Transverse colon (tissue), 4 donors: Measurements from ENCODE around the gene RBSN.

Experiments
- CTCF ChIP-seq, 5 experiments: fragments of 200-600 bp in 3 of 5; fragments of 450-650 bp in 2 of 5; sonication (generic) in 3 of 5; IDR thresholded peaks; 1 replicate in 2 of 5; 2 replicates in 3 of 5; pipeline ENCODE4 v1.5.1; 2016 to 2017; ENCODE audit warnings: antibody characterized with exemption in 5 of 5, inconsistent platforms in 3 of 5, mild to moderate bottlenecking in 2 of 5, moderate library complexity in 1 of 5
- EP300 ChIP-seq: sonication (generic); formaldehyde crosslinking; IDR thresholded peaks from one replicate; pipeline ENCODE4 v1.6.1; 2017; ENCODE audit warnings: antibody characterized with exemption, low read depth
- POLR2A ChIP-seq: fragments of 450-650 bp; IDR thresholded peaks from one replicate; pipeline ENCODE4 v1.6.1; 2016; ENCODE audit warnings: antibody characterized with exemption, mild to moderate bottlenecking, moderate library complexity
- POLR2AphosphoS5 ChIP-seq, 3 donors: sonication (generic); formaldehyde crosslinking; IDR thresholded peaks; one replicate each; pipeline ENCODE4 v1.6.1; 2016; ENCODE audit warnings: antibody characterized with exemption in 3 of 3

DNA sequence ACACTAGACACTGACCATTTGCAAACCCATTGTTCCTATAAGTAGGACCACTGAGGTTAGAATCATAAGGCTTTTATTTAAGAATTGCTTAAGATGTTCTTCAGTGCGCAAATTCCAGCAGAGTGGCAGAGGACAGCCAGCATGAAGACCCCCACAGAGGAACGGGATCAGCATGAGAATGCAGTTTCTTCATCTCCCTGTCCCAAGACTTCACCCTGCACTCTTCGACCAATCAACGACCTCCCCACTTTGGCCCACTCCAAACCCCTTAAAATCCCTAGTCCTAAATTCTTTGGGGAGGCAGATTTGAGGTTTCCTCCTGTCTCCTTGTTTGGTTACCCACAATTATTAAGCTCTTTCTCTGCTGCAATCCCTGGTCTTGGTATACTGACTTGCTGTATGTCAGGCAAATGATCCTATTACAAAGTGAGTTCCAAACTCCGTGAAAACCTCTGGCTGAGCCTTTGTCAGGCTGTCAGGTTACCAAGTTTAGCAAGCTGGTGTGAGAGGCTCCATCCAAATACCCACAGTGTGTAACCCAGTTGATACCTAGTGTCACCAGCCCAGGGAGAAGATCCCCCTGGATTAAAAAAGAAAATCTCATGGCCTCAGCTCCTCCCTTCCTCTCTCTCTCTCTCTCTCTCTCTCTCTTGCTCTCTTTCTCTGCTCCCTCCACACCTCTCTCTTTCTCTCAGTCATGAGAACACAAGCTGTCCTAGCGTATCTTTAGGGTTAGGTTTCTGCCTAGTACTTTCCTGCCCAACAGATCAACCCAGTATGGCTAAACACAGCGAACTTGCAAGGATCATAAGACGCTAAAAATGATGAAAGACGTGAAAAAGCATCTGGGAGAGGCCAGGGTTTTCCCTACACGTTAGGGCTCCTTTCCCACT is 15.8 kb upstream of the RBSN start:
- TF ChIP-seq CTCF (IDR thresholded peaks at IDR 0.05) (no peak), POLR2A (no peak), POLR2AphosphoS5 (IDR thresholded peaks at IDR 0.05) (no peak), EP300 (no peak)
